ENCODE results near the gene KRT85.
"Not testable (repeated sequence)": the region's sequence is repeated elsewhere in the genome, so short reads cannot be mapped to it uniquely, and the experiment has no call there.

Gene KRT85

GRCh38 chr12:52366738-52367485 lies at the start of gene KRT85:
Gene KRT85, minus strand, starts transcription at chr12:52367481. Its CDS starts 76 bp downstream, at chr12:52367405.
- no peak for DNase-seq

- DNase-seq: no peak
Measured at GRCh38 chr12:52416795-52417194, 49.5 kb upstream of the KRT85 start.

- no peak for DNase-seq
Measured at GRCh38 chr12:52415870-52416750, 48.8 kb upstream of the KRT85 start.

- no peak for DNase-seq
Measured at GRCh38 chr12:52414936-52415335, 47.7 kb upstream of the KRT85 start.

GRCh38 chr12:52413782-52414345 lies 46.6 kb upstream of the KRT85 start:
- no peak for DNase-seq

GRCh38 chr12:52413202-52413601 lies 45.9 kb upstream of the KRT85 start:
- DNase-seq: no peak

- DNase-seq: no peak
Measured at GRCh38 chr12:52411815-52412214, 44.5 kb upstream of the KRT85 start.

- DNase-seq: not testable (repeated sequence)
Measured at GRCh38 chr12:52410589-52411248, 43.4 kb upstream of the KRT85 start.

GRCh38 chr12:52407918-52408317 lies 40.6 kb upstream of the KRT85 start:
- DNase-seq: no peak

GRCh38 chr12:52405922-52406385 lies 38.7 kb upstream of the KRT85 start, which contains the start of gene KRT82:
Gene KRT82, minus strand, starts transcription at chr12:52406335. Its CDS starts 58 bp downstream, at chr12:52406277.
- no peak for DNase-seq

- DNase-seq: no peak
Measured at GRCh38 chr12:52404951-52405350, 37.7 kb upstream of the KRT85 start.

GRCh38 chr12:52403561-52403960 lies 36.3 kb upstream of the KRT85 start:
- no peak for DNase-seq

GRCh38 chr12:52402873-52403540 lies 35.7 kb upstream of the KRT85 start:
- no peak for DNase-seq

- no peak for DNase-seq
Measured at GRCh38 chr12:52402377-52402776, 35.1 kb upstream of the KRT85 start.

- no peak for DNase-seq
Measured at GRCh38 chr12:52401926-52402325, 34.6 kb upstream of the KRT85 start.

- no peak for DNase-seq
Measured at GRCh38 chr12:52401526-52401925, 34.2 kb upstream of the KRT85 start.

GRCh38 chr12:52400906-52401305 lies 33.6 kb upstream of the KRT85 start:
- no peak for DNase-seq

- no peak for DNase-seq
Measured at GRCh38 chr12:52399756-52400155, 32.5 kb upstream of the KRT85 start.

- no peak for DNase-seq
Measured at GRCh38 chr12:52398176-52398575, 30.9 kb upstream of the KRT85 start.

GRCh38 chr12:52396656-52397055 lies 29.4 kb upstream of the KRT85 start:
- DNase-seq: no peak

GRCh38 chr12:52395761-52396434 lies 28.6 kb upstream of the KRT85 start:
- DNase-seq: no peak

Measured in AML-193 (cell line).